Neural progenitor cell (in vitro differentiated cells): ENCODE results near the gene ATP6V1D. TPM values are rescaled to one million over a fixed set of nuclear protein-coding genes. Genes with fewer than 3 reads are reported as not detected.
"Not testable (repeated sequence)": the region's sequence is repeated elsewhere in the genome, so short reads cannot be mapped to it uniquely, and the experiment has no call there.

Source experiments
- DNase-seq: peaks from one replicate; pipeline ENCODE4 v3.0.0-alpha.2; 2016; ENCODE audit warnings: low spot score
- H2AFZ ChIP-seq: fragments of 200-600 bp; sonication (generic); replicated peaks from 2 replicates; pipeline ENCODE4 v1.6.1; 2016; ENCODE audit warnings: antibody characterized with exemption
- H3F3A ChIP-seq: fragments of 200-600 bp; sonication (generic); 2 replicates; pipeline ENCODE4 v1.6.1; 2016; ENCODE audit warnings: antibody characterized with exemption, low read depth
- H3K27ac ChIP-seq: fragments of 200-600 bp; sonication (generic); 2 replicates; pipeline ENCODE4 v1.5.1; 2016; ENCODE audit warnings: mild to moderate bottlenecking
- H3K27me3 ChIP-seq: fragments of 200-600 bp; sonication (generic); 2 replicates; pipeline ENCODE4 v1.6.1; 2016; ENCODE audit warnings: mild to moderate bottlenecking, moderate library complexity
- H3K36me3 ChIP-seq: fragments of 200-600 bp; sonication (generic); 2 replicates; pipeline ENCODE4 v1.5.1; 2016
- H3K4me1 ChIP-seq: fragments of 200-600 bp; sonication (generic); 2 replicates; pipeline ENCODE4 v1.6.1; 2016; ENCODE audit warnings: mixed run types
- H3K4me2 ChIP-seq: fragments of 200-600 bp; sonication (generic); 2 replicates; pipeline ENCODE4 v1.6.1; 2016
- H3K4me3 ChIP-seq: fragments of 200-600 bp; sonication (generic); 2 replicates; pipeline ENCODE4 v1.5.1; 2016
- H3K79me2 ChIP-seq: fragments of 200-600 bp; sonication (generic); 2 replicates; pipeline ENCODE4 v1.6.1; 2016; ENCODE audit warnings: low read depth
- H3K9ac ChIP-seq: fragments of 200-600 bp; sonication (generic); 2 replicates; pipeline ENCODE4 v1.6.1; 2016
- H3K9me3 ChIP-seq: fragments of 200-600 bp; sonication (generic); 2 replicates; pipeline ENCODE4 v1.5.1; 2016; ENCODE audit warnings: low read depth
- H4K20me1 ChIP-seq: fragments of 200-600 bp; sonication (generic); 2 replicates; pipeline ENCODE4 v1.6.1; 2016; ENCODE audit warnings: low read depth
- H3K27ac Mint-ChIP-seq: 3 replicates; pipeline ENCODE4 v1.8.0; 2021; ENCODE audit warnings: mixed read lengths
- H3K27me3 Mint-ChIP-seq: 2 replicates; pipeline ENCODE4 v1.8.0; 2022; ENCODE audit warnings: low read depth, mild to moderate bottlenecking, inconsistent platforms, moderate library complexity, mixed read lengths; ENCODE audit not compliant: insufficient read depth
- H3K36me3 Mint-ChIP-seq: 3 replicates; pipeline ENCODE4 v1.8.0; 2021; ENCODE audit warnings: mixed read lengths
- H3K4me1 Mint-ChIP-seq: 3 replicates; pipeline ENCODE4 v1.8.0; 2021; ENCODE audit warnings: mixed read lengths
- H3K4me3 Mint-ChIP-seq: 3 replicates; pipeline ENCODE4 v1.8.0; 2021; ENCODE audit warnings: mild to moderate bottlenecking, moderate library complexity, mixed read lengths
- H3K9me3 Mint-ChIP-seq: 3 replicates; pipeline ENCODE4 v1.8.0; 2020; ENCODE audit warnings: mixed read lengths
- EZH2 ChIP-seq: fragments of 200-600 bp; sonication (generic); IDR thresholded peaks from 2 replicates; pipeline ENCODE4 v1.6.1; 2017; ENCODE audit warnings: antibody characterized with exemption, mild to moderate bottlenecking, moderate library complexity
- EZH2phosphoT487 ChIP-seq: fragments of 200-600 bp; sonication (generic); IDR thresholded peaks from 2 replicates; pipeline ENCODE4 v1.6.1; 2017; ENCODE audit warnings: antibody characterized with exemption
- total RNA-seq: library from RNA; depleted of rRNA; stranded (reverse); fragments of >200 nt; gene quantifications from 2 replicates; pipeline ENCODE4 v1.2.3, GENCODE V29; 2015; ENCODE audit warnings: low replicate concordance
- TF ChIP-seq, protein P1 (sequence below): fragments of 200-600 bp; sonication (generic); IDR thresholded peaks from 2 replicates; pipeline ENCODE4 v1.5.1; 2017; ENCODE audit warnings: antibody characterized with exemption, mild to moderate bottlenecking

ATP6V1D gene
- total RNA-seq, 1 donor from 2014 or later = 79.9 TPM

DNA sequence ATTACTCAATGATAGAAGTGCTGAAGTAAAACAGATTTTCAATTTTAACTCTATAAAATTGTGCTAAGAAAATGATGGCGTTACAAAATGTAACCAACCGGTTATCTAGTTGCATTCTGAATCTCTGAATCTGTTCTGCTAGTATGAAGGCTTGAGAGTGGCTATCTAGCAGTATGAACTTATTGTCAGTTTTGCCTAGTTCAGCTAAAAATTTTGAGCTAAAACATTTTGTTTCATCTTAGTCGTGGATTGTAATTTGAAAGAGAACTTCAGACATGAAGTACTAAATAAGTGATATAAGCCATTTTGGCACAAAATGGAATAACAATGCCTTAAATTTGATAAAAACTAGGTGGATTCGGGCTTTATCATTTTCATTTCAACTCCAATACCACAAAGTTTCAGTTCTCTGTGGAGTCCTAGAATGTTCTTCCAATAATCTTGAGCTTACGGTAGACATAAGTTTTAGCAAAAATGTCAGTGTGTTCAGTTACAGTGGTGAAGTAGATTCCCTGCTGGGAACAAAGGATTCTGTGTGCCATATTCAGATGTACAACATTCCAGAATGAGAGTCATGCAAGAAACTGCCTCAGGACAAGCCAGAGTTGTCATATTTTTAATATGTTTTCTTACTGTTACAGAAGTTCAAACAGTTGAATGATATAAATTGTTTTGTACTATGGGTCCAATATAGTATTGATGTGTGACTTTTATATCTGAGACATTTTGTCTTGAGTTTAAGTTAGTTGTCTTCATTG, 28.1 kb downstream of the ATP6V1D start:
- Histone ChIP-seq H3K4me3 (no peak overlapping the region), H3K4me1 (no peaks in the 10 kb centered on the region), H3K79me2 (no peaks in the 10 kb centered on the region), H3K27me3 (no peaks in the 10 kb centered on the region), H3F3A (no peaks in the 10 kb centered on the region), H3K9me3 (no peaks in the 10 kb centered on the region), H3K36me3 (peaks cover 21% of the 10 kb centered on the region), H3K27ac (no peak overlapping the region), H3K9ac (no peak overlapping the region), H4K20me1 (no peaks in the 10 kb centered on the region), H2AFZ (no peak overlapping the region), H3K4me2 (no peak overlapping the region)
- peaks cover 4% of the 10 kb centered on the region for H3K27me3 Mint-ChIP-seq
- H3K9me3 Mint-ChIP-seq = peaks cover 2% of the 10 kb centered on the region
- H3K36me3 Mint-ChIP-seq = peaks cover 30% of the 10 kb centered on the region
- no peaks in the 10 kb centered on the region for H3K4me1 Mint-ChIP-seq
- H3K27ac Mint-ChIP-seq = no peak overlapping the region
- DNase-seq = no peak
- H3K4me3 Mint-ChIP-seq = no peak overlapping the region
- TF ChIP-seq EZH2phosphoT487 = no peak
- no peak for TF ChIP-seq EZH2
- TF ChIP-seq, protein P1, sequence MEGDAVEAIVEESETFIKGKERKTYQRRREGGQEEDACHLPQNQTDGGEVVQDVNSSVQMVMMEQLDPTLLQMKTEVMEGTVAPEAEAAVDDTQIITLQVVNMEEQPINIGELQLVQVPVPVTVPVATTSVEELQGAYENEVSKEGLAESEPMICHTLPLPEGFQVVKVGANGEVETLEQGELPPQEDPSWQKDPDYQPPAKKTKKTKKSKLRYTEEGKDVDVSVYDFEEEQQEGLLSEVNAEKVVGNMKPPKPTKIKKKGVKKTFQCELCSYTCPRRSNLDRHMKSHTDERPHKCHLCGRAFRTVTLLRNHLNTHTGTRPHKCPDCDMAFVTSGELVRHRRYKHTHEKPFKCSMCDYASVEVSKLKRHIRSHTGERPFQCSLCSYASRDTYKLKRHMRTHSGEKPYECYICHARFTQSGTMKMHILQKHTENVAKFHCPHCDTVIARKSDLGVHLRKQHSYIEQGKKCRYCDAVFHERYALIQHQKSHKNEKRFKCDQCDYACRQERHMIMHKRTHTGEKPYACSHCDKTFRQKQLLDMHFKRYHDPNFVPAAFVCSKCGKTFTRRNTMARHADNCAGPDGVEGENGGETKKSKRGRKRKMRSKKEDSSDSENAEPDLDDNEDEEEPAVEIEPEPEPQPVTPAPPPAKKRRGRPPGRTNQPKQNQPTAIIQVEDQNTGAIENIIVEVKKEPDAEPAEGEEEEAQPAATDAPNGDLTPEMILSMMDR = no peak

DNA sequence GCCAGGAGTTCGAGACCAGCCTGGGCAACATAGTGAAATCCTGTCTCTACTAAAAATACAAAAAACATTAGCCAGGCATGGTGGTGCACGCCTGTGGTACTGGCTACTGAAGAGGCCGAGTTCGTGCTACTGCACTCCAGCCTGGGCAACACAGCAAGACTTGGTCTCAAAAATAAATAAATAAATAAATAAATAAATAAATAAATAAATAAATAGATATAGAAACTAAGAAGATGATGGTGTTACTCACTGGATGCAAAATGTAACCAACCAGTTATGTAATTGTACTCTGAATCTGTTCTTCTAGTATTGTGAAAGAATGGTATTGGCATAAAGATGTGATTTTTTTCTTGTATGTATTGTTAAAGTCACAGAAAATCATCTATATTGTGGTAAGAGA, 29.9 kb downstream of the ATP6V1D start:
- H3K9me3 ChIP-seq, H3F3A ChIP-seq, H3K4me3 Mint-ChIP-seq, H3K27me3 Mint-ChIP-seq, H3K27ac Mint-ChIP-seq, H3K27me3 ChIP-seq, H4K20me1 ChIP-seq, H3K79me2 ChIP-seq, H2AFZ ChIP-seq, DNase-seq, H3K9me3 Mint-ChIP-seq, H3K4me2 ChIP-seq, H3K4me1 Mint-ChIP-seq, H3K4me3 ChIP-seq, H3K4me1 ChIP-seq, H3K9ac ChIP-seq, H3K27ac ChIP-seq: not testable (repeated sequence)
- peaks cover 33% of the 10 kb centered on the region for H3K36me3 Mint-ChIP-seq
- H3K36me3 ChIP-seq = peaks cover 22% of the 10 kb centered on the region

GRCh38 chr14:67319142-67319541, 40.5 kb downstream of the ATP6V1D start:
- no peak overlapping the region for H2AFZ ChIP-seq
- no peak overlapping the region for H3K9ac ChIP-seq
- Mint-ChIP-seq H3K27ac (no peak overlapping the region), H3K4me3 (no peak overlapping the region), H3K27me3 (no peaks in the 10 kb centered on the region), H3K9me3 (no peaks in the 10 kb centered on the region), H3K36me3 (peaks cover 5% of the 10 kb centered on the region), H3K4me1 (no peaks in the 10 kb centered on the region)
- H3K27me3 ChIP-seq = no peaks in the 10 kb centered on the region
- H3K9me3 ChIP-seq = no peaks in the 10 kb centered on the region
- no peaks in the 10 kb centered on the region for H3K4me1 ChIP-seq
- peaks cover 10% of the 10 kb centered on the region for H3K36me3 ChIP-seq
- H3K4me3 ChIP-seq = no peak overlapping the region
- H4K20me1 ChIP-seq = no peaks in the 10 kb centered on the region
- H3K4me2 ChIP-seq = no peak overlapping the region
- TF ChIP-seq, protein P1 = no peak
- TF ChIP-seq EZH2phosphoT487 = no peak
- no peak for TF ChIP-seq EZH2
- H3K27ac ChIP-seq = no peak overlapping the region
- H3F3A ChIP-seq = no peaks in the 10 kb centered on the region
- no peaks in the 10 kb centered on the region for H3K79me2 ChIP-seq
- no peak for DNase-seq

- Histone ChIP-seq H3K27me3 (no peaks in the 10 kb centered on the region), H3K4me2 (no peak overlapping the region), H4K20me1 (no peaks in the 10 kb centered on the region), H3K4me3 (no peak overlapping the region), H3K36me3 (peaks cover 10% of the 10 kb centered on the region), H3K9ac (no peak overlapping the region), H2AFZ (no peak overlapping the region), H3F3A (no peaks in the 10 kb centered on the region), H3K79me2 (no peaks in the 10 kb centered on the region), H3K4me1 (no peaks in the 10 kb centered on the region), H3K27ac (no peak overlapping the region), H3K9me3 (no peaks in the 10 kb centered on the region)
- no peaks in the 10 kb centered on the region for H3K9me3 Mint-ChIP-seq
- no peaks in the 10 kb centered on the region for H3K27me3 Mint-ChIP-seq
- no peak for DNase-seq
- no peaks in the 10 kb centered on the region for H3K4me1 Mint-ChIP-seq
- no peak overlapping the region for H3K4me3 Mint-ChIP-seq
- H3K36me3 Mint-ChIP-seq = peaks cover 5% of the 10 kb centered on the region
- H3K27ac Mint-ChIP-seq = no peak overlapping the region
- TF ChIP-seq, protein P1 = no peak
- TF ChIP-seq EZH2phosphoT487 = no peak
- TF ChIP-seq EZH2 = no peak
Observed at GRCh38 chr14:67317822-67318221, 41.8 kb downstream of the ATP6V1D start.
